Testis (tissue), 2 donors: ENCODE measurements around the gene MTG2.

Experiments
- POLR2A ChIP-seq: fragments of 450-650 bp; IDR thresholded peaks from one replicate; pipeline ENCODE4 v1.6.1; 2017; ENCODE audit warnings: antibody characterized with exemption, mild to moderate bottlenecking, moderate library complexity
- TF ChIP-seq, protein P1 (sequence below), 3 experiments: fragments of 450-650 bp in 2 of 3; fragments of 200-600 bp in 1 of 3; sonication (generic) in 1 of 3; IDR thresholded peaks; one replicate each; pipeline ENCODE4 v1.5.1; 2016 to 2019; ENCODE audit warnings: antibody characterized with exemption in 3 of 3, mild to moderate bottlenecking in 2 of 3, moderate library complexity in 1 of 3

DNA sequence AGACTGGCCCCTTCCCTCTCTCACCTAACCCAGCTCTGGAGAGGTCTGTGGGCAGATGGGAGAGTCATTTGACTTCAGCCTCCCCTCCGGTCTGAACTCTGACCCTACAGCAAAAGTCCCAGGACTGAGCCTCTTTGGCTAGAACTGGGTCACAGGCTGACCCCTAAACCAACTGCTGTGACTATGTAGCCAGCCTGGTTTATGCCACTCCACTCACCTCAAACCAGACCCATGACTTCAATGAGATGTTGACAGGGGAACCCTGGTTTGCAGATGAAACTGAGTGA, 54.6 kb downstream of the MTG2 start:
- TF ChIP-seq POLR2A, result no peak
- TF ChIP-seq, protein P1, sequence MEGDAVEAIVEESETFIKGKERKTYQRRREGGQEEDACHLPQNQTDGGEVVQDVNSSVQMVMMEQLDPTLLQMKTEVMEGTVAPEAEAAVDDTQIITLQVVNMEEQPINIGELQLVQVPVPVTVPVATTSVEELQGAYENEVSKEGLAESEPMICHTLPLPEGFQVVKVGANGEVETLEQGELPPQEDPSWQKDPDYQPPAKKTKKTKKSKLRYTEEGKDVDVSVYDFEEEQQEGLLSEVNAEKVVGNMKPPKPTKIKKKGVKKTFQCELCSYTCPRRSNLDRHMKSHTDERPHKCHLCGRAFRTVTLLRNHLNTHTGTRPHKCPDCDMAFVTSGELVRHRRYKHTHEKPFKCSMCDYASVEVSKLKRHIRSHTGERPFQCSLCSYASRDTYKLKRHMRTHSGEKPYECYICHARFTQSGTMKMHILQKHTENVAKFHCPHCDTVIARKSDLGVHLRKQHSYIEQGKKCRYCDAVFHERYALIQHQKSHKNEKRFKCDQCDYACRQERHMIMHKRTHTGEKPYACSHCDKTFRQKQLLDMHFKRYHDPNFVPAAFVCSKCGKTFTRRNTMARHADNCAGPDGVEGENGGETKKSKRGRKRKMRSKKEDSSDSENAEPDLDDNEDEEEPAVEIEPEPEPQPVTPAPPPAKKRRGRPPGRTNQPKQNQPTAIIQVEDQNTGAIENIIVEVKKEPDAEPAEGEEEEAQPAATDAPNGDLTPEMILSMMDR (IDR thresholded peaks at IDR 0.05), result no peak
